GM18951 (cell line): Measurements from ENCODE around the gene PRPSAP1.
"Not testable (repeated sequence)": the region's sequence is repeated elsewhere in the genome, so short reads cannot be mapped to it uniquely, and the experiment has no call there.

Source experiments
- POLR2A ChIP-seq: IDR thresholded peaks from 4 replicates; pipeline ENCODE4 v1.6.1; 2011; ENCODE audit warnings: mild to moderate bottlenecking; ENCODE audit not compliant: insufficient read length, insufficient read depth; ENCODE audit errors: extremely low read depth
- in situ Hi-C: fragments of 300-500 bp; cut with MboI; formaldehyde crosslinking; loops from one replicate; pipeline ENCODE4 v1.12.0; 2022; ENCODE audit warnings: low sequenced_read_pairs, mixed read lengths, inconsistent platforms; ENCODE audit not compliant: unreplicated experiment

Gene PRPSAP1

DNA sequence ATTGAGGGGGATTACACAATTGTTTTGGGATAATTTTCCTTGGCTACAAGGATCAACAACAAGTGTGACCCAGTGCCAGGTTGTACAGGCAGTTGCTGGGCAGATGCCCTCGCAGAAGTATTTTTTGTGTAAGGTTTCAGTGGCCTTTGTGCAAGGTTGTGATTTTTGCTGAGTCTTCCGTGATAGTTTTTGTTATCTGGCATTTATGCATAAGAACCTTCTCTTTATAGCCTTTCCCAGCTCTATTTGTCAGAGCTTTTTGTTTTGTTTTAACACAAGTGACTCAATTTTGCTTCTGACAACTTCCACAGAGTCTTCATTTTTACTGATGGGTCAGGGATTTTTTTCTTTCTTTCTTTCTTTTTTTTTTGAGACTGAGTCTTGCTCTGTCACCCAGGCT, 6.7 kb upstream of the PRPSAP1 start:
- in situ Hi-C loops, result no loop called here
- TF ChIP-seq POLR2A, result no peak

DNA sequence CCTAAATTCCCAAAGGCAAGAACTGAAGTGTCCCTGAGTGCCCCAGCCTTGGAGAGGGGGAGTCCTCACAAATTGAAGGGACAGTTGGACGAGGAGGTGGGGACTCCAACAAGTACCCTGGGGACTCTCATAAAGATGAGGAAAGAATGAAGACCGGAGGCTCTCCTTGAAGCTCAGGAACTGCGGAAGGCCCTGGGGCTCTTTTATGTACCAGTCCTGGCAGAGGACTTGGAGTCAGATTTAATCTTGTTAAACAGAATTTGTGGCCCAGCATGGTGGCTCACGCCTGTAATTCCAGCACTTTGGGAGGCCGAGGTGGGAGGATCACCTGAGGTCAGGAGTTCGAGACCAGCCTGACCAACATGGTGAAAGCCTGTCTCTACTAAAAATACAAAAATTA, 6.1 kb upstream of the PRPSAP1 start:
- in situ Hi-C loops, result not testable (repeated sequence)

DNA sequence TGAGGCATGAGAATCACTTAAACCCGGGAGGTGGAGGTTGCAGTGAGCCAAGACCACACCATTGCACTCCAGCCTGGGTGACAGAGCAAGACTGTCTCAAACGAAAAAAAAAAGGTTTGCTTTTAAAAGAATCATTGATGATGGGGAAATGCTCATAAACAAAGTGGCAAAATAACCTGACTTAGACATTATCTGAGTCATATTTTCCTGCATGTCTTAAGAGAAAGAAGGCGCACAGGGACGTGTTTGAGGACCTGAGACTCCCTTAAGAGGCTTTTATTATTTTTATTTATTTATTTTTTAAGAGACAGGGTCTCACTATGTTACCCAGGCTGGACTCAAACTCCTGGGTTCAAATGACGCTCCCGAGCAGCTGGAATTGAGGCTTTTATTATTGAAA, 5.7 kb upstream of the PRPSAP1 start:
- in situ Hi-C loops, result no loop called here
- no peak for TF ChIP-seq POLR2A

DNA sequence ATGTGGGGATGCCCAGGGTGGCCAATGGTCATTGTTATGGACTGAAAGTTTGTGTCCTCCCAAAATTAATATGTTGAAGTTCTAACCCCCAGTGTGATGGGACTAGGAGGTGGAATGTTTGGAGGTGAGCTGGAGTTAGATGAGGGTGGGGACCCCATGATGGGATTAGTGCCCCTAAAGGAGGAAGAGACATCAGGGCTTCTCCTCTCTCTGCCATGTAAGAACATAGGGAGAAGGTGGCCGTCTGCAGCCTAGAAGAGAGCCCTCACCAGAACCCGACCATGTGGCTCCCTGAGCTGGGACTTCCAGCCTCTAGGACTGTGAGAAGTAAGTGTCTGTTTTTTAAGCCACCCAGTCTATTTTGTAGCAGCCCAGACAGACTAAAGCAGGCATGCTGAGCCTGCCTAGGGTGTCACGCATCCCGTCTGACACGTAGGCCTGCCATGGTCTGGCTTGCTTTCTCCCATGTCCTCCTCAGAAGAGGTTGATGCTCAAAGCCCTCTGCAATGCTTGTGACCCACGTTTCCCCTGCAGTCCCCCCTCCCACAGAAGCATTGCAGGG, 4.0 kb upstream of the PRPSAP1 start:
- in situ Hi-C loops, result no loop called here
- no peak for TF ChIP-seq POLR2A

- in situ Hi-C loops, result no loop called here
- no peak for TF ChIP-seq POLR2A
Observed at GRCh38 chr17:76356803-76357456, 3.2 kb upstream of the PRPSAP1 start.

GRCh38 chr17:76354747-76355310, 1.1 kb upstream of the PRPSAP1 start:
- in situ Hi-C loops, result no loop called here
- TF ChIP-seq POLR2A, result no peak

DNA sequence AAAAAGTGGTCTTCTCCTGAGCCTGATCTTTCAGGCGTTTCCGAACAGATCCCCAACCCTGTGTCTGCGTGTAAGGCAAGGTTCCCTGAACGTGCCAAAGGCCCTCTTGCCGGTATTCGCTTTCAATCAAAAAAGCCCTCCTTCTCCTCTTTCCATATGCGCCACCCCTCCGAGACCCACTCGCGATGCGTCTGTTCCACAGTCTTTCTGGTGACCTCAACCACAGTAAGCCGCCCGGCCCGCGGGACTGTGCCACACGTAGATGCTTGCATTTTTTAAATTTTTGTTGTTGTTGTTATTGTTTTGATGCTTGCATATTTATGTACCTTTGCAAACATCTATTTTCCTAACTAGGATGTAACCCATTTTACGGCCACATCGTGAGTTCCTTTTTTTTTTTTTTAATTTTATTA, 607 bp upstream of the PRPSAP1 start:
- in situ Hi-C loops, result no loop called here
- no peak for TF ChIP-seq POLR2A

GRCh38 chr17:76353004-76353598, 615 bp downstream of the PRPSAP1 start:
- in situ Hi-C loops, result no loop called here
- no peak for TF ChIP-seq POLR2A

DNA sequence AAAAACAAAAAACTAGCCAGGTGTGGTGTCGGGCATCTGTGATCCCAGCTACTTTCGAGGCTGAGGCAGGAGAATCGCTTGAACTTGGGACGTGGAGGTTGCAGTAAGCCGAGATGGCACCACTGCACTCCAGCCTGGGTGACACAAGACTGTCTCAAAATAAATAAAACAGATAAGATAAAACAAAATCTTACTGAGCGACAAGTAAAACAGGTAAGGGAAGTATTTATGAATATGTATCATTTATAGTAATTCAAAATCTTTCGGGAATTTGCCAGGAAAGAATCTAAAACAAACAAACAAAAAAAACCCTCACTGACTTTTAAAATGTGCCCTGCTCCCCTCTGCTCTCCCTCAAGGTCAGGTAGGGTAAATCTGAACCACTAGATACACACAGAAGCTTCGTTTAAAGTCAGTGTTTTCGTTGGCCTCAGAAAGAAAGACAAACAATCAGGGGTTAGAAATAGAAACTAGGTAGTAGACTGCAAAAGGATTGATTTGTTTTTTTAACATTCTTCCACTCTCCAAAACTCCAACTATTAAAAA, 2.1 kb downstream of the PRPSAP1 start:
- in situ Hi-C loops, result no loop called here
- no peak for TF ChIP-seq POLR2A

DNA sequence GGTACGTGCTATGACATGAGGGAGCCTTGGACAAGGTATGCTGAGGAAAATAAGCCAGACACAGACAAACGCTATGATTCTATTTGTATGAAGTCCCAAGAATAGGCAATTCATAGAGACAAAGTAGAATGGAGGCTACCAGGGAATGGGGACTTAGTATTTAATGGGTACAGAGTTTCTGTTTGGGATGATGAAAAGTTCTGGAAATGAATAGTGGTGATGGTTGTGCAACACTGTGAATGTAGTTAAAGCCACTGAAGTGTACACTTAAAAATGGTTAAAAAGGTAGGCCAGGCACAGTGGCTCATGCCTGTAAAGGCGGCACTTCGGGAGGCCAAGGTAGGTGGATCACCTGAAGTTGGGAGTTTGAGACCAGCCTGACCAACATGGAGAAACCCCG, 3.3 kb downstream of the PRPSAP1 start:
- TF ChIP-seq POLR2A, result no peak
- in situ Hi-C loops, result no loop called here

DNA sequence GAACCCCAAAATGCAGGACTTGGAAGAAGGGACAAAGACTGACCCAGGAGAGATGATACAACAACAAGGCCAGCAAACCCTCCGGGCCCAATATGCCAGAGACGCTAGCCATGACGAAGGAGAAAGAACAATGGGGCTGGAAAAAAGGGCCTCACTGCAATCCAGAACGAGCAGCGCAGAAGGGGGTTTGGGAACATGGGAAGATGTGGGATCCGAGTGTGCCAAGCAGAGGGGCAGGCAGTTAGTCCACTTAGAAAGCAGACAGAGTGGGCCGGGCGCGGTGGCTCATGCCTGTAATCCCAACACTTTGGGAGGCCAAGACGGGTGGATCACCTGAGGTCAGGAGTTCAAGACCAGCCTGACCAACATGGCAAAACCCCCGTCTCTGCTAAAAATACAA, 6.8 kb downstream of the PRPSAP1 start:
- in situ Hi-C loops, result not testable (repeated sequence)

DNA sequence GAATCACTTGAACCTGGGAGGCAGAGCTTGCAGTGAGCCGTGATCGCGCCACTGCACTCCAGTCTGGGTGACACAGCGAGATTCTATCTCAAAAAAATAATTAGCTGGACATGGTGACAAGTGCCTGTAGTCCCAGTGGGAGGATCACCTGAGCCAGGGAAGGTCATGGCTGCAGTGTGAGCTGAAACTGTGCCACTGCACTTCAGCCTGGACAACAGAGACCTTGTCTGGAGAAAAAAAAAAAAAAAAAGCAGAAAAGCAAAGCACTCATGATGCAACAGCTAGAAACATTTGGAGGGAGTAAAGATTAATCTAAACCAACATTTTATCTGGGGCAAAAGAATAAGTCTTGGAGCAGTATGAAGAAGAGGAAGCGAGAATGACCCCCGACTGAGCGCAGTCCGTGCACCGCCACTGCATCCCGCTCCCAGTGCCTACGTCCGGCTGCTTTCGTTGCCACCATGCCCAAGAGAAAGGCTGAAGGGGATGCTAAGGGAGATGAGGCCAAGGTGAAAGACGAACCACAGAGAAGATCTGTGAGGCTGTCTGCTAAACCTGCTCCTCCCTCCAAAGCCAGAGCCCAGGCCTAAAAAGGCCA, 8.2 kb downstream of the PRPSAP1 start:
- no peak for TF ChIP-seq POLR2A
- in situ Hi-C loops, result no loop called here

- in situ Hi-C loops, result no loop called here
- no peak for TF ChIP-seq POLR2A
Observed at GRCh38 chr17:76343106-76343505, 10.6 kb downstream of the PRPSAP1 start.

DNA sequence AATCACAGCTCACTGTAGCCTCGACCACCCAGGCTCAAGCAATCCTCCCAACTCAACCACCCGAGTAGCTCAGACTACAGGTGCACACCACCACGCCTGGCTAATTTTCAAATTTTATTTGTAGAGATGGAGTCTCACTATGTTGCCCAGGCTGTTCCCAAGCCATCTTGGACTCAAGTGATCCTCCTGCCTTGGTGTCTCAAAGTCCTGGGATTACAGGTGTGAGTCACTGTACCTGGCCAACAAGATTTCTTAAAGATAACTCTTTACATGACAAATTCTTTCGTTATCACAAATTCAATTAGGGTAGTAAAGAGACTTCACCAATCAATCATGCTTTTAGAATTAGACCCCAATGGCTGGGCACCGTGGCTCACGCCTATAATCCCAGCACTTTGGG, 12.4 kb downstream of the PRPSAP1 start:
- in situ Hi-C loops, result no loop called here
- TF ChIP-seq POLR2A, result no peak
